ENCODE data around the gene MLLT1. TPM values are rescaled to one million over a fixed set of nuclear protein-coding genes. Genes with fewer than 3 reads are reported as not detected.

MLLT1 gene
- total RNA-seq, 1 donor from 2014 or later = 5.6 TPM

GRCh38 chr19:6173190-6173589 is 106.6 kb downstream of the MLLT1 start:
- peaks cover 3% of the 10 kb centered on the region for H3K27me3 Mint-ChIP-seq (ENCODE audit: insufficient read depth, low read depth)
- no peak overlapping the region for H2AFZ ChIP-seq (replicated peaks)
- no peak overlapping the region for H3K9ac ChIP-seq
- H3K4me3 ChIP-seq = no peak overlapping the region
- H3K9me3 ChIP-seq (ENCODE audit: low read depth) = peaks cover 12% of the 10 kb centered on the region
- no peaks in the 10 kb centered on the region for H3K79me2 ChIP-seq (ENCODE audit: low read depth)
- no peak overlapping the region for H3K27ac Mint-ChIP-seq
- H3K36me3 Mint-ChIP-seq = peaks cover 6% of the 10 kb centered on the region
- H3F3A ChIP-seq (ENCODE audit: low read depth) = no peaks in the 10 kb centered on the region
- H3K4me1 ChIP-seq = no peaks in the 10 kb centered on the region
- H4K20me1 ChIP-seq (ENCODE audit: low read depth) = no peaks in the 10 kb centered on the region
- H3K4me1 Mint-ChIP-seq = no peaks in the 10 kb centered on the region
- DNase-seq (ENCODE audit: low spot score) = no peak
- no peaks in the 10 kb centered on the region for H3K36me3 ChIP-seq
- H3K4me2 ChIP-seq = no peak overlapping the region
- no peak overlapping the region for H3K27ac ChIP-seq
- H3K4me3 Mint-ChIP-seq = no peak overlapping the region
- peaks cover 33% of the 10 kb centered on the region for H3K9me3 Mint-ChIP-seq
- TF ChIP-seq CTCF (IDR thresholded peaks at IDR 0.05) = no peak
- no peak for TF ChIP-seq EZH2 (IDR thresholded peaks at IDR 0.05)
- no peak for TF ChIP-seq EZH2phosphoT487 (IDR thresholded peaks at IDR 0.05)
- H3K27me3 ChIP-seq = peaks cover 30% of the 10 kb centered on the region

- Mint-ChIP-seq H3K27me3 (ENCODE audit: insufficient read depth, low read depth) (peaks cover 3% of the 10 kb centered on the region), H3K9me3 (peaks cover 37% of the 10 kb centered on the region), H3K36me3 (peaks cover 8% of the 10 kb centered on the region), H3K4me3 (no peak overlapping the region), H3K27ac (no peak overlapping the region), H3K4me1 (no peaks in the 10 kb centered on the region)
- no peak overlapping the region for H3K4me3 ChIP-seq
- H3K36me3 ChIP-seq = no peaks in the 10 kb centered on the region
- no peak overlapping the region for H3K9ac ChIP-seq
- no peak for TF ChIP-seq CTCF (IDR thresholded peaks at IDR 0.05)
- no peak for TF ChIP-seq EZH2 (IDR thresholded peaks at IDR 0.05)
- TF ChIP-seq EZH2phosphoT487 (IDR thresholded peaks at IDR 0.05) = no peak
- peaks cover 12% of the 10 kb centered on the region for H3K9me3 ChIP-seq (ENCODE audit: low read depth)
- no peak overlapping the region for H3K27ac ChIP-seq
- no peak overlapping the region for H2AFZ ChIP-seq (replicated peaks)
- H3K4me1 ChIP-seq = no peaks in the 10 kb centered on the region
- no peak overlapping the region for H3K4me2 ChIP-seq
- no peak for DNase-seq (ENCODE audit: low spot score)
- no peaks in the 10 kb centered on the region for H3F3A ChIP-seq (ENCODE audit: low read depth)
- peaks cover 26% of the 10 kb centered on the region for H3K27me3 ChIP-seq
- H4K20me1 ChIP-seq (ENCODE audit: low read depth) = no peaks in the 10 kb centered on the region
- H3K79me2 ChIP-seq (ENCODE audit: low read depth) = no peaks in the 10 kb centered on the region
Measured at GRCh38 chr19:6172074-6172863, 107.5 kb downstream of the MLLT1 start.

- H3F3A ChIP-seq (ENCODE audit: low read depth) = no peaks in the 10 kb centered on the region
- TF ChIP-seq EZH2phosphoT487 (IDR thresholded peaks at IDR 0.05) (no peak), EZH2 (IDR thresholded peaks at IDR 0.05) (no peak), CTCF (IDR thresholded peaks at IDR 0.05) (no peak)
- H3K4me3 Mint-ChIP-seq = no peak overlapping the region
Measured at GRCh38 chr19:6167115-6167514, 112.7 kb downstream of the MLLT1 start.

More at GRCh38 chr19:6167115-6167514, 112.7 kb downstream of the MLLT1 start:
- Mint-ChIP-seq H3K4me1 (no peaks in the 10 kb centered on the region), H3K27ac (no peak overlapping the region), H3K36me3 (peaks cover 5% of the 10 kb centered on the region), H3K27me3 (ENCODE audit: insufficient read depth, low read depth) (peaks cover 8% of the 10 kb centered on the region), H3K9me3 (peaks cover 39% of the 10 kb centered on the region)
- Histone ChIP-seq H3K27me3 (peaks cover under 1% of the 10 kb centered on the region), H3K36me3 (no peaks in the 10 kb centered on the region), H2AFZ (replicated peaks) (no peak overlapping the region), H3K4me1 (no peaks in the 10 kb centered on the region), H3K9me3 (ENCODE audit: low read depth) (peaks cover 12% of the 10 kb centered on the region), H3K4me3 (no peak overlapping the region), H3K4me2 (no peak overlapping the region), H3K27ac (no peak overlapping the region), H3K9ac (no peak overlapping the region), H3K79me2 (ENCODE audit: low read depth) (no peaks in the 10 kb centered on the region), H4K20me1 (ENCODE audit: low read depth) (no peaks in the 10 kb centered on the region)
- DNase-seq (ENCODE audit: low spot score) = no peak
